Upper lobe of left lung (tissue), 6 donors: ENCODE results near the gene CAPSL. TPM values are rescaled to one million over a fixed set of nuclear protein-coding genes. Genes with fewer than 3 reads are reported as not detected.

Source experiments
- ATAC-seq, 2 donors: fragments of 200-7000 bp; cut with Tn5 transposase; one replicate each; pipeline ENCODE4 v1.9.1; 2022; ENCODE audit warnings: mild to moderate bottlenecking in 2 of 2, moderate library complexity in 2 of 2; ENCODE audit not compliant: low FRiP score in 2 of 2
- DNase-seq, 2 donors: peaks; one replicate each; pipeline ENCODE4 v3.0.0-alpha.2; 2019 to 2020
- H3K27ac ChIP-seq, 4 donors: fragments of 200-600 bp; sonication (generic); one replicate each; pipeline ENCODE4 v1.5.1; 2016 to 2019
- H3K27me3 ChIP-seq, 4 donors: fragments of 200-600 bp; sonication (generic); one replicate each; pipeline ENCODE4 v1.5.1; 2017 to 2019
- H3K36me3 ChIP-seq, 4 donors: fragments of 200-600 bp; sonication (generic); one replicate each; pipeline ENCODE4 v1.5.1; 2016 to 2019
- H3K4me1 ChIP-seq, 4 donors: fragments of 200-600 bp; sonication (generic); one replicate each; pipeline ENCODE4 v1.5.1; 2018 to 2019
- H3K4me3 ChIP-seq, 4 donors: fragments of 200-600 bp; sonication (generic); one replicate each; pipeline ENCODE4 v1.5.1; 2017 to 2019; ENCODE audit warnings: mild to moderate bottlenecking in 2 of 4, moderate library complexity in 1 of 4
- H3K9me3 ChIP-seq, 4 donors: fragments of 200-600 bp; sonication (generic); one replicate each; pipeline ENCODE4 v1.5.1; 2018 to 2019
- CTCF ChIP-seq, 6 experiments: fragments of 450-650 bp in 4 of 6; fragments of 200-600 bp in 2 of 6; sonication (generic) in 2 of 6; IDR thresholded peaks; one replicate each; pipeline ENCODE4 v1.5.1; 2016 to 2019; ENCODE audit warnings: antibody characterized with exemption in 6 of 6
- EP300 ChIP-seq, 4 donors: sonication (generic); formaldehyde crosslinking; IDR thresholded peaks; one replicate each; pipeline ENCODE4 v1.5.1; 2017; ENCODE audit warnings: antibody characterized with exemption in 4 of 4, control low read depth in 2 of 4
- POLR2A ChIP-seq, 4 donors: fragments of 450-650 bp; IDR thresholded peaks; one replicate each; pipeline ENCODE4 v1.5.1; 2016 to 2017; ENCODE audit warnings: antibody characterized with exemption in 4 of 4, mild to moderate bottlenecking in 2 of 4
- POLR2AphosphoS5 ChIP-seq, 2 donors: sonication (generic); formaldehyde crosslinking; IDR thresholded peaks; one replicate each; pipeline ENCODE4 v1.5.1; 2017; ENCODE audit warnings: antibody characterized with exemption in 2 of 2
- WGBS, 2 donors: methylation state at CpG; one replicate each; pipeline ENCODE4 v1.1.5; 2017 to 2018; 5-methylcytosine and 5-hydroxymethylcytosine counted together
- total RNA-seq, 6 donors: library from RNA; depleted of rRNA in 4 of 6; stranded (reverse); fragments of >200 nt in 4 of 6; gene quantifications; one replicate each; pipeline versions ENCODE4 v1.1.0 to v1.2.1, GENCODE V29; 2016 to 2021
- donor health status: DM: no; HTN: no; CAD: no; lungs with moderate emphysema.
- donor health status: DM: no; HTN: yes; CAD: no; lungs with severe emphysema.

CAPSL gene
- total RNA-seq, 6 donors from 2014 or later, result 5.0 to 35.9 (median 7.5) TPM; not detected in 2

DNA sequence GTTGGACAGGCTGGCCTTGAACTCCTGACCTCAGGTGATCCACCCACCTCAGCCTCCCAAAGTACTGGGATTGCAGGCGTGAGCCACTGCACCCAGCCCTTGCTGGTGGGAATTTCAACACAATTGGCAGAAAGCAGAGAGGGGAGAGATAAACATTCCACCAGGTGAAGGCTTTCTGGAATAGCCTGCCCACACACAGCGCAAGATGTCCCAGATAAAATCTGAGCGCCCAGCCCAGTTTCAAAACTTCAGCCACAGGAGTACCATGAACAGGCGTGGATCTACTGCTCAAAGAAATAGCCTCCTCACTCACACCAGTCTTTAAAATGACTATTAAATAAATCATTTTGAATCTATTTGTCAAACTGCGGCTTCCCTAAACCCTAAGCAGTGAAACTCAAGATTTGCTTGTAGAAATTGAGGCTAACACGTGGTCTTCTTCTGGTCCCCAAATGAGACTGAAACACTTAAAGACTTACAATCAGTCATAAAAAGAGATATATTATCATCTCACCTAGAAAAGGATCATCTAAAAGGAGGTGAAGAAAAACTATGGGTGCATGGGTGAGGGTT lies 34.7 kb downstream of the CAPSL start:
- TF ChIP-seq POLR2A (IDR thresholded peaks at IDR 0.05) (no peak), POLR2AphosphoS5 (IDR thresholded peaks at IDR 0.05) (no peak), CTCF (IDR thresholded peaks at IDR 0.05) (no peak), EP300 (IDR thresholded peaks at IDR 0.05) (no peak)
- no peaks in the 10 kb centered on the region for H3K9me3 ChIP-seq
- H3K4me3 ChIP-seq, result no peak overlapping the region
- 87% methylated on average over 6 of the region's 6 CpGs for WGBS, 2 donors
- H3K4me1 ChIP-seq, result no peaks in the 10 kb centered on the region
- no peaks in the 10 kb centered on the region for H3K27me3 ChIP-seq
- DNase-seq, result no peak
- ATAC-seq, result no peak
- no peak overlapping the region for H3K27ac ChIP-seq
- no peaks in the 10 kb centered on the region for H3K36me3 ChIP-seq

- ATAC-seq (no peak), DNase-seq (no peak)
- H3K27ac ChIP-seq, result no peak overlapping the region
- no peak overlapping the region for H3K4me3 ChIP-seq
- no peaks in the 10 kb centered on the region for H3K9me3 ChIP-seq
- TF ChIP-seq POLR2A (IDR thresholded peaks at IDR 0.05), result no peak
- no peak for TF ChIP-seq EP300 (IDR thresholded peaks at IDR 0.05)
- no peak for TF ChIP-seq POLR2AphosphoS5 (IDR thresholded peaks at IDR 0.05)
- TF ChIP-seq CTCF (IDR thresholded peaks at IDR 0.05), result no peak
- no peaks in the 10 kb centered on the region for H3K4me1 ChIP-seq
- WGBS, 2 donors, result 88% methylated on average over 2 of the region's 2 CpGs
- H3K27me3 ChIP-seq, result no peaks in the 10 kb centered on the region
- no peaks in the 10 kb centered on the region for H3K36me3 ChIP-seq
These were observed 36.3 kb downstream of the CAPSL start for GRCh38 chr5:35902046-35902672.

GRCh38 chr5:35900972-35901695 lies 37.3 kb downstream of the CAPSL start:
- Histone ChIP-seq H3K9me3 (no peaks in the 10 kb centered on the region), H3K4me3 (no peak overlapping the region), H3K4me1 (no peaks in the 10 kb centered on the region), H3K27me3 (no peaks in the 10 kb centered on the region), H3K36me3 (no peaks in the 10 kb centered on the region), H3K27ac (no peak overlapping the region)
- no peak for ATAC-seq
- TF ChIP-seq POLR2A (IDR thresholded peaks at IDR 0.05) (no peak), EP300 (IDR thresholded peaks at IDR 0.05) (no peak), POLR2AphosphoS5 (IDR thresholded peaks at IDR 0.05) (no peak), CTCF (IDR thresholded peaks at IDR 0.05) (no peak)
- no peak for DNase-seq
- 92 to 94% methylated on average over 3 of the region's 3 CpGs for WGBS, 2 donors

- Histone ChIP-seq H3K4me3 (no peak overlapping the region), H3K36me3 (no peaks in the 10 kb centered on the region), H3K9me3 (no peaks in the 10 kb centered on the region), H3K27ac (no peak overlapping the region), H3K27me3 (no peaks in the 10 kb centered on the region), H3K4me1 (no peaks in the 10 kb centered on the region)
- ATAC-seq (no peak), DNase-seq (no peak)
- TF ChIP-seq POLR2AphosphoS5 (IDR thresholded peaks at IDR 0.05), result no peak
- TF ChIP-seq POLR2A (IDR thresholded peaks at IDR 0.05), result no peak
- no peak for TF ChIP-seq CTCF (IDR thresholded peaks at IDR 0.05)
- TF ChIP-seq EP300 (IDR thresholded peaks at IDR 0.05), result no peak
- WGBS, 2 donors, result 37 to 47% methylated on average over 3 of the region's 3 CpGs
These were observed 38.6 kb downstream of the CAPSL start for GRCh38 chr5:35899800-35900199.
